Activated gamma-delta T cell treated with Interleukin-2 at 50 U/mL for 16 hours (primary cell): Measurements from ENCODE around the gene NCOR1.
"Not testable (repeated sequence)": the region's sequence is repeated elsewhere in the genome, so short reads cannot be mapped to it uniquely, and the experiment has no call there.

Experiments
- DNase-seq: peaks from one replicate; pipeline ENCODE4 v3.0.0-alpha.2; 2020

NCOR1 gene

GRCh38 chr17:16145319-16145890 is 69.9 kb downstream of the NCOR1 start:
- not testable (repeated sequence) for DNase-seq

GRCh38 chr17:16141685-16142084 is 73.6 kb downstream of the NCOR1 start:
- DNase-seq, result no peak

DNA sequence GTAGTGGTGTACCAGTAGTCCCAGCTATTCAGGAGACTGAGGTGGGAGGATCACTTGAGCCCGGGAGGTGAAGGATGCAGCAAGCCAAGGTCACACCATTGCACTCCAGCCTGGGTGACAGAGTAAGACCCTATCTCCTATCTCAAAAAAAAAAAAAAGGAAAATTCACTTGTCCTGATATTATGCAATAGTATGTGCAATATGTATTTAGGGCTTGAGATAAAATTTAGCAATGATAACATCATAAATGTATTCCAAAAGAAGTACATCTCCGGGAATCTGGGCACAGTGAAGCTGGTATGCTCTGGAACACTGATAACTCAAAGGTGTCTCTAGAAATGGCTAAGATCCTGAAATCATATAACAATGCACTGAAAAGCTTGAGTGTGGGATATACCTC is 74.5 kb downstream of the NCOR1 start:
- no peak for DNase-seq

GRCh38 chr17:16135461-16135860 is 79.9 kb downstream of the NCOR1 start:
- DNase-seq, result no peak

DNA sequence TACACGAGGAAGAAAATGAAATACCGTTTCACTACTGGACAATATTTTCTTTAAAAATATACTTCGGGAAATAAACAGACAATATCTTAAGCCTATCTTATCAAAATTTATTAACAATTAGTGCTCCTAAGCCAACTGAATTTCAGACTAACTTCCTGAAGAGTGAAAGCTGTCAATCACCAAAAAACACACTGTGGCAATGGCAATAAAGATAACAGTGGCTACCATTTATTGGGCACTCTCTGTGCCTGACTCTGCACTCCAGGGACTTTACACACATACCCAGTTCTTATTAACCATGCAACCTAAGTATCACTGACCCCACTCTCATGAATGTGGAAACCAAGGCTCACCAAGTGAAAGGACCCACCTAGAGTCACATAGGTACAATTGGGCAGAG is 83.7 kb downstream of the NCOR1 start:
- no peak for DNase-seq

GRCh38 chr17:16129441-16130205 is 85.7 kb downstream of the NCOR1 start:
- no peak for DNase-seq

DNA sequence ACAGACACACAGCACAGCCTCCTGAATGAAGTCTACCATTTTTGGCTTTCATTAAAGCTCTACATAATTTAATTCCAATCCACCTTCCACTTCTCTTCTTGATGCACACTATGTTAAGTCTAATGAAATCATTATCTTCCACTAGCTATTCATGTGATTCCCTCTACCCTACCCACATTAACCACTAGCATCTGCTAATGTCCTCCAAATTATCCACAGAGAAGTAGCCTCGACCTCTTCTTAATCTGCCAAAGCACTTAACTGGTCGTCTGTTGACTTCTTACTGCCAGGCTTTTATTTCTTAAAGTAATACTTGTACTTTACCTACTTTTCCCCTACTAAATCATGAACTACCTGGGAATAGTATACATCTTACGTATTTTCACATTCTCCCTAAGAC is 91.8 kb downstream of the NCOR1 start:
- no peak for DNase-seq

DNA sequence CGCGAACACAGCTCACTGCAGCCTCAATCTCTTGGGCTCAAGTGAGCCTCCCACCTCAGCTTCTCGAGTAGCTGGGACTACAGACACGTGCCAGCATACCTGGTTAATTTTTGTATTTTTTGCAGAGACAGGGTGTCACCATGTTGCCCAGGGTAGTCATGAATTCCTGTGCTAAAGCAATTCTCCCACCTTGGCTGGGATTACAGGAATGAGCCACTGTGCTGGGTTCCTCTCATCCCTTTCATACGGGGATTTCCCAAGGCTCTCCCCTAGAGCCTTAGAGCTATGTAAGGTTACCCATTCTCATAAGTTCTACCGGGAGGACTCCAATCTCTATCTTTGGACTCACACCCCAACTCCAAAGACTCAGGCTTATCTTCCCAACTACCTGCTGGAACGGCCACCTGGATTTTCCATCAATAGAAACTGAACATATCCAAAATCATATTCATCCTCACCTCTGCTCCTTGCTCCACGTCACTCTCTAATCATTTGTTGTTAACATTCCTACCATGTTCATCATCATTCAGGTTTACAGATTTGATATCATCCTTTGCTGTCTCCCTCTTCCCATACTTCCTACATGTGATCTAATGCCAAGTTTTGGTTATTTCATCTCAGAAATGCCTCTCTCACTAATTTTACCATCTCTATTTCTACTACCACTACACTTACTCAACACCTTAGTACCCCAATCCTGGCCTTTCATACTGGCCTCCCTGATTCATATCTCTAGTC is 92.5 kb downstream of the NCOR1 start:
- DNase-seq, result no peak

DNA sequence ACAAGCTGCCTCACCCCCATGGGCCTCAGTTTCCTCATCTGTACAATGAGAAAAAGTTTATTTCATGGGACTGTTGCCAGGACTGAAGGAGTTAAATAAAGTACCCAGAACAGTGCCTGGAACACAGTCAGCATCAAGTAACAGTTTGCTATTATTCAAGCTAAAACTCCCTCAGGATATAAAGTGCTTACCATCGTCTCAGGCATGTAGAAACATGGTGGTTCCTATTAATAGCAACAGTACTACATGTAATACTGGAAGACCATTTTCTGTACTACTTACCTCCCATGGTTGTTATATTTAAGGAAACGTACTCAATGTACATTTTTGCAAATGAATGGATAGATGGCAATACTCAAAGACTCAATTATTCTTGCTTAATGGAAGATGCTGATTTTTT is 93.4 kb downstream of the NCOR1 start:
- DNase-seq, result no peak

DNA sequence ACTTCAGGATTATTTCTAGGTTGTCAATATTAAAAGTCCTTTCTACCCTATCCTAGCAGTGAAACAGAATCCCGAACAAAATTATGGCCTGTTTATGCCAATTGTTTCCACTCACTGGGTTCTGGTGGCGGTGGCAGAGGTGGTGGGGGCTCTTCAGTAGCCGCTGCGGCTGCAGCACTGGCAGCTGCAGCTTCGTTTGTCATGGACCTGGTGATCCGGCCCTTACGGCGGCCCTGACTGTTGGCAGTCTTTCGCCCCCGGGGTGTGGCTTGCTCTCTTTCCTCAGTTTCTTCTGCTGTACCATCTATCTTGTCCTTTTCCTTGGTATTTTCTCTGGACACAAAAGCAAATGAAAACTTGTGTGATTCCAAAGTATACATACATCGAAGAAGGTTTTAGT is 94.4 kb downstream of the NCOR1 start:
- no peak for DNase-seq

GRCh38 chr17:16117149-16117548 is 98.2 kb downstream of the NCOR1 start:
- no peak for DNase-seq

GRCh38 chr17:16115077-16115698 is 100.1 kb downstream of the NCOR1 start:
- not testable (repeated sequence) for DNase-seq

DNA sequence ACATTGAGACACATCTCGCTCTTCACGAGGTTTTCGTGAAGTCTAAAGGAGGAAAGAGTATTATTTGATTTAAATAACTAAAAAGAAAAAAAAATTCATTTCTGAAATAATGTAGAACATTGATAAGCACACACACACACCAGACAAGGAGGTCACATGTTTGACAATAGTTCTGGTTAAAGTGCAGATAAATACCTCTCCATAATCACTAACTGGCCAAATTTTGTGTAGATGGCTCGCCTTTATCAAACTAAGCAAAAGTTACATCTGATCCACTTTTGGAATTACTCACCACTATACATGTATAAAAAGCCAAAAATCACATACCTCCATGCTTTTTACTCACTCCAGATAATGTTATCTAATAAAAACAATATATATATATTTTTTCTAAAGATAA is 106.5 kb downstream of the NCOR1 start:
- no peak for DNase-seq

GRCh38 chr17:16108386-16108785 is 106.9 kb downstream of the NCOR1 start:
- DNase-seq, result no peak

DNA sequence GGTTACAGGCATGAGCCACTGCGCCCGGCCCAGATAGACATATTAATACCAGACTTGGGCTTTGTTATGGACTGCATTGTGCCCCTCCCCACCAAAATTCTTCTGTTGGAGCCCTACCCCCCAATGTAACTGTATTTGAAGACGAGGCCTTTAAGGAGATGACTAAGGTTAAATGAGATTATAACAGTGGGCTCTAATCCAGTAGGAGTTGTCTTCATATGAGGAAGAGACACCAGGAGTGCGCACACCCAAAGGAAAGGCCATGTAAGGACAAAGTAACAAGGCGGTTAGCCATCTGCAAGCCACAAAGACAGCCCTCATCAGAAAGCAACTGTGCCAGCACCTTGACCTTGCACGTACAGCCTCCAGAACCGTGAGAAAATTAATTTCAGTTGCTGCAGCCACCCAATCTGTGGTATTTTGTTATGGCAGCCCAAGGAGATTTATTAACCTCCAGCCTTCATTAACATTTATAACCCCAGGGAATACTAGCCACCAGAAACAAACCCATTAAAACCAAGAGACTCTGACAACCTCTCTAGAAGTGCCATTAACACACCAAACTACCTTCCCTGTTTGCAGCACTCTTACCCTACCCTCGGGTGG is 108.1 kb downstream of the NCOR1 start:
- no peak for DNase-seq

GRCh38 chr17:16106161-16106891 is 109.0 kb downstream of the NCOR1 start:
- no peak for DNase-seq

DNA sequence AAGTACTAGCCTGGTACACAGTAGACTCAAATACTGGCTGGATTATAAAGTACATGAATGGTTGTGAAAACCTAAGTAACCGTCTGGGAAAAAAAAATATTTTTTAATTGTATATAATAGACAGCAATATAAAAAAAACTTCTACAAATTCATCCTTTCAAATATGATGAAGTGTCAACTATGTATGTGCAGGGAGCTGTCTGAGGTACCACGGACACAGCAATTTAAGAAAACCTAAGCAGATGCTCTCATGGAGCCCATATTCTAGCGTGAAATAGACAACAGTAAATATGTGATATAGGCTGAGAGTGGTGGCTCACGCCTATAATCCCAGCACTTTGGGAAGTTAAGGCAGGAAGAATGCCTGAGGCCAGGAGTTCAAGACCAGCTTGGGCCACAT is 111.1 kb downstream of the NCOR1 start:
- no peak for DNase-seq

DNA sequence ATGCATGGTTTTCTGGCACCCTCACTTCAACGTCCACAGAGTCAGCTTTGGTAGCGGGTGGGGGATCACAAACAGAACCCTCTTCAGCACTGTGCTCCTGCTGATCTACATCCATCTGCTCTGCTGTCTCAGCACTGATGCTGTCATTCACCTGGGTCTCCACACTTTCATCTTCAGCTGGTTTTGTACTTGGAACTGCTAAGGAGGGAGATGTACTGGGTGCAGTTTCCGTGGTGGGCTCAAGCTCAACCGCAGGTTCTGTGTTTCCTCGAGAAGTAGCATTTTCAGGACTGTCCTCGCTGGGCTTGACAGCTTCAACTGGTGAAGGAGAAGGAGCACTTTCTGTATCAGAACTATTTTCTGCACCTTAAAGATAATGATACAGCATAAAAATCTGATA is 113.9 kb downstream of the NCOR1 start:
- DNase-seq, result no peak

GRCh38 chr17:16100737-16101400 is 114.5 kb downstream of the NCOR1 start:
- no peak for DNase-seq

GRCh38 chr17:16091773-16092172 is 123.6 kb downstream of the NCOR1 start:
- DNase-seq, result no peak

GRCh38 chr17:16086957-16087356 is 128.4 kb downstream of the NCOR1 start:
- DNase-seq, result no peak
